OCI-LY3 (cell line): ENCODE data around the gene SEPSECS.

Experiments used
- H2AFZ ChIP-seq: fragments of 200-600, 300-600 bp; shearing (Covaris generic); 2 replicates; pipeline ENCODE4 v1.6.0; 2014; ENCODE audit warnings: antibody characterized with exemption, low read depth, low read length
- H3K27ac ChIP-seq: fragments of 200-600, 300-600 bp; sonication (generic); 2 replicates; pipeline ENCODE4 v1.5.1; 2014; ENCODE audit warnings: mild to moderate bottlenecking, low read length, moderate library complexity, mixed read lengths
- H3K27me3 ChIP-seq: fragments of 200-600, 300-600 bp; sonication (generic); 2 replicates; pipeline ENCODE4 v1.6.1; 2014; ENCODE audit warnings: low read depth, low read length, mixed read lengths
- H3K36me3 ChIP-seq: fragments of 200-600, 300-600 bp; sonication (generic); replicated peaks from 2 replicates; pipeline ENCODE3; 2014; ENCODE audit warnings: low read depth, low read length, mixed read lengths
- H3K4me1 ChIP-seq: fragments of 300-600, 200-600 bp; sonication (generic); 2 replicates; pipeline ENCODE4 v1.6.1; 2014; ENCODE audit warnings: low read length, mixed read lengths
- H3K4me2 ChIP-seq: fragments of 200-600, 300-600 bp; sonication (generic); 2 replicates; pipeline ENCODE4 v1.6.1; 2014; ENCODE audit warnings: low read length, mixed read lengths
- H3K4me3 ChIP-seq: fragments of 300-600, 200-600 bp; sonication (generic); 2 replicates; pipeline ENCODE4 v1.5.1; 2014; ENCODE audit warnings: antibody characterized with exemption, mild to moderate bottlenecking, low read length, moderate library complexity
- H3K79me2 ChIP-seq: fragments of 300-600, 200-600 bp; shearing (Covaris generic); 2 replicates; pipeline ENCODE4 v1.6.1; 2014; ENCODE audit warnings: mild to moderate bottlenecking, low read length, mixed read lengths
- H3K9ac ChIP-seq: fragments of 300-600, 200-600 bp; shearing (Covaris generic); 2 replicates; pipeline ENCODE4 v1.6.0; 2014; ENCODE audit warnings: mild to moderate bottlenecking, low read length, moderate library complexity
- H3K9me3 ChIP-seq: fragments of 200-600, 300-600 bp; shearing (Covaris generic); 2 replicates; pipeline ENCODE4 v1.6.1; 2014; ENCODE audit warnings: low read length, mixed read lengths; ENCODE audit not compliant: insufficient read depth
- H4K20me1 ChIP-seq: fragments of 200-600, 300-600 bp; sonication (generic); 2 replicates; pipeline ENCODE4 v1.6.1; 2016; ENCODE audit warnings: low read length, mixed read lengths; ENCODE audit not compliant: insufficient read depth
- CTCF ChIP-seq: fragments of 200-600, 300-600 bp; sonication (generic); IDR thresholded peaks from 2 replicates; pipeline ENCODE4 v1.5.1; 2014; ENCODE audit warnings: antibody characterized with exemption, low read length, low read depth
- EZH2phosphoT487 ChIP-seq: fragments of 200-600 bp; shearing (Covaris generic); IDR thresholded peaks from 2 replicates; pipeline ENCODE4 v1.6.1; 2018; ENCODE audit warnings: antibody characterized with exemption, mixed run types, low read depth

SEPSECS gene

GRCh38 chr4:25110527-25111329, 49.5 kb downstream of the SEPSECS start:
- H2AFZ ChIP-seq, result no peak overlapping the region
- H3K4me1 ChIP-seq, result no peaks in the 10 kb centered on the region

GRCh38 chr4:25109511-25109910, 50.7 kb downstream of the SEPSECS start:
- Histone ChIP-seq H3K4me3 (no peak overlapping the region), H3K9ac (no peak overlapping the region)
- TF ChIP-seq CTCF (no peak), EZH2phosphoT487 (no peak)

More at GRCh38 chr4:25110527-25111329, 49.5 kb downstream of the SEPSECS start:
- Histone ChIP-seq H3K9me3 (no peaks in the 10 kb centered on the region), H3K27me3 (no peaks in the 10 kb centered on the region), H3K79me2 (no peaks in the 10 kb centered on the region), H3K36me3 (no peaks in the 10 kb centered on the region), H3K4me2 (no peak overlapping the region), H3K9ac (no peak overlapping the region), H3K27ac (no peak overlapping the region), H3K4me3 (no peak overlapping the region), H4K20me1 (no peaks in the 10 kb centered on the region)
- TF ChIP-seq EZH2phosphoT487 (no peak), CTCF (no peak)

GRCh38 chr4:25108556-25108955, 51.7 kb downstream of the SEPSECS start:
- Histone ChIP-seq H3K27me3 (no peaks in the 10 kb centered on the region), H3K4me2 (no peak overlapping the region), H4K20me1 (no peaks in the 10 kb centered on the region), H3K79me2 (no peaks in the 10 kb centered on the region), H3K27ac (no peak overlapping the region), H3K9me3 (no peaks in the 10 kb centered on the region), H3K4me1 (no peaks in the 10 kb centered on the region), H2AFZ (no peak overlapping the region), H3K36me3 (no peaks in the 10 kb centered on the region), H3K9ac (no peak overlapping the region), H3K4me3 (no peak overlapping the region)
- TF ChIP-seq EZH2phosphoT487 (no peak), CTCF (no peak)

More at GRCh38 chr4:25109511-25109910, 50.7 kb downstream of the SEPSECS start:
- H3K4me1 ChIP-seq, result no peaks in the 10 kb centered on the region
- no peak overlapping the region for H2AFZ ChIP-seq
- H3K36me3 ChIP-seq, result no peaks in the 10 kb centered on the region
- H4K20me1 ChIP-seq, result no peaks in the 10 kb centered on the region
- no peak overlapping the region for H3K4me2 ChIP-seq
- no peaks in the 10 kb centered on the region for H3K27me3 ChIP-seq
- no peaks in the 10 kb centered on the region for H3K9me3 ChIP-seq
- no peaks in the 10 kb centered on the region for H3K79me2 ChIP-seq
- no peak overlapping the region for H3K27ac ChIP-seq

GRCh38 chr4:25107827-25108516, 52.3 kb downstream of the SEPSECS start:
- Histone ChIP-seq H3K27me3 (no peaks in the 10 kb centered on the region), H3K4me1 (no peaks in the 10 kb centered on the region), H3K79me2 (no peaks in the 10 kb centered on the region), H3K36me3 (no peaks in the 10 kb centered on the region), H2AFZ (no peak overlapping the region), H3K27ac (no peak overlapping the region), H3K4me2 (no peak overlapping the region), H3K4me3 (no peak overlapping the region), H3K9me3 (no peaks in the 10 kb centered on the region), H4K20me1 (no peaks in the 10 kb centered on the region), H3K9ac (no peak overlapping the region)
- no peak for TF ChIP-seq CTCF
- no peak for TF ChIP-seq EZH2phosphoT487
